ENCODE data around the gene VAT1L.

VAT1L gene

DNA sequence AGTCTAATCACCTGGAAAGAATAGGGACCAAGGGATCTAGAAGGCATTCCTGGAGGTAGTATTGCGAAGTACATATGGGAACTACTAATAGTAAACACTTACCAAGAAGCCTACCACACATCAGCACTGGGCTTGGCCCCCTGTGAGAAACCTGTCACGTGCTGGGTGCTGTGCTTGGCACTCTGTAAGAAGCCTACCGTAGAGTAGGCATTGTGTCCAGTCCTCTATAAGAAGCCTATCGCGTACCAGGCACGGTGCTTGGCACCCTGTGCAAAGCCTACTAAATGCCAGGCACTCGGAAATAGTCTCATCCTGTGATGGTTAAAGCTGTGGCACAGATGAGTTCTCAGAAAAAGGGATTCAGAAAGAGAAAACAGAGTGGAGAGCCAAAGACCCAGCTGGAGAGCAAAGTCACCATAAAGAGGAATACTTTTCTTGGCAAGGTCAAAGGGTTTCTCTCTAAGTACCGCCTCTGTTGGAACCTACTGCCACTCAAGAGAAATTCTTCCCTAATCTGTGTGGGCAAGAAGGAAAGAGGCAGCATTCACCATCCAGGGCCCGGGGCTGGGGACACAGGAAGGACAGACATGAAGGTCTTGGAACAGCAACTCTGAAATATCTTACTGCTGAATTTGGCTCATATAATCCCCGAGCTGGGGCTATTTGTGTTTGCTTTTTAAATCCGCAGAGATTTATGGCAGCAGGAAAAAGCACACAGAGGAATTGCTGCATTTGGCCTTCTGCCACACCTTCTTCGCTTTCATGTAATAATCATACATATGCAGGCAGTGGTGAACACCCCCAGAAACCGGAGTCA, 81.8 kb downstream of the VAT1L start:
- no peak for DNase-seq (ENCODE audit: low read depth, low spot score)

DNA sequence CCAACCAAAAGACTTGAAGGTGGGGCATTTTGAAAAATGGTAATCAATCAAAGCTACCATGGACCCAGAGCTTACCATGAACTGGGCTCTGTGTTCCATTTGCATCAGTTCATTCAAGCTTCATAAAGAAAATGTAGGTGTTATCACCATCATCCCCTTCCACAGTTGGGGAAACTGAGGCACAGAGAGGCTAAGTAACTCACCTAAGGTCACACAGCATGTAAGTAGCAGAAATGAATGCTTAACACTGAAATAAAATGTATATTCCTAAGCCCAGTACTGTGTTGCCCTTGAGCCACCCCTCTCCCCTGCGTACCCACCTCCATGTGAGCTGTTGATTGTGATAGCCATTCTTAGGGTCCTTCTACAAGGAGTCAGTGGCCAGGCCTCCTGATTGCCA, 83.6 kb downstream of the VAT1L start:
- DNase-seq (ENCODE audit: low read depth, low spot score): no peak

DNA sequence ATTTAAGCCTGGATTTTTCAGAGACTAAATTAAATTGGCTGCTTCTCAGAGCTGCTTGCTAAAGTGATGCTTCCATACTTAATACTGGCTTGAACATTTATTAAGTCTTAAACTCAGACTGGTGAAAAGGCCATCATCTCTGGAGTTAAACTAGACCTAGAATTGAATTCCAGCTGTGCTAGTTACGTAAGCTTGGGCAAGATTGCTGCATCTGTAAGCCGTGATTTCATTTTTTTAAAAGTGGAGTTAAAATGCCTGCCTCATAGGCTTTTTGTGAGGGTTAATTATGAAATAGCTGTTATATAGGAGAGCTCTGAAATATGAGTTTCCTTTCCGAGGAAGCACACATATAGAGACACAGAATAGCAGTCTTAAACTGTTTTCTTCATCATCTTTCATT, 84.7 kb downstream of the VAT1L start:
- DNase-seq (ENCODE audit: low read depth, low spot score): no peak

DNA sequence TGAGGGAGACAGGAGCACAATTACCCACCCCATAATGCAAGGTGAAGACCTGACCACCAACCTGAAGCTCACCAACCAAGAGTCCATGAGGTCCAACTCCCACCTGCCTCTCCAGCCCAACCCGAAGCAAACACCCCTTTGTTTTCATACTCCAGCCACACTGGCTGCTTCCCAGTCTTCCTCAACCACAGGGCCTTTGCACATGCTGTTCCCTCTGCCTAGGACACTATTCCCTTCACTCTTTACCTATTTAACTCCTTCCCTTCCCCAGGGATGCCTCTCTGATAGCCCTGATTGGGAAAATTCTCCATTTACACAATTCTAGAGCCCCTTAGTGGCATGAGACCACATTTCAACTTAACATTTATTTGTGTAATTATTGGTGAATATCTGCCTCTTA, 86.0 kb downstream of the VAT1L start:
- no peak for DNase-seq (ENCODE audit: low read depth, low spot score)

DNA sequence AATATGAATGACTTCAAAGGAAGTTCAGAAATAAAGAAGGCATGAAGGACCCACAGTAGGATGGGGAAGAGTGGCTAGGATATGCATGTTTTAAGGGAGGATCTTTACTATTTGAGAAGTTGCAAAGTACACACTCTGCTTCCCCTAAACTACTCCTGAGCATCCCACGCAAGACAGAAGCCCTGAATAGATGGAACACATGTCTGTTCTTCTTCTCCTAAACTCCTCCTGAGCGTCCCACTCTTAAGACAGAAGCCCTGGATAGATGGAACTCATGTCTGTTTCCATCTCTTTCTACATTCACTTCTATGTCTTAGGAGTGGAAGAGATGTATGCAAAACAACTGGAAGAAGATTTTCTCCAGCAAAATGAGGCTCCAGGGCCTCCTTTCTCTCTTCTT, 88.4 kb downstream of the VAT1L start:
- DNase-seq (ENCODE audit: low read depth, low spot score): no peak

DNA sequence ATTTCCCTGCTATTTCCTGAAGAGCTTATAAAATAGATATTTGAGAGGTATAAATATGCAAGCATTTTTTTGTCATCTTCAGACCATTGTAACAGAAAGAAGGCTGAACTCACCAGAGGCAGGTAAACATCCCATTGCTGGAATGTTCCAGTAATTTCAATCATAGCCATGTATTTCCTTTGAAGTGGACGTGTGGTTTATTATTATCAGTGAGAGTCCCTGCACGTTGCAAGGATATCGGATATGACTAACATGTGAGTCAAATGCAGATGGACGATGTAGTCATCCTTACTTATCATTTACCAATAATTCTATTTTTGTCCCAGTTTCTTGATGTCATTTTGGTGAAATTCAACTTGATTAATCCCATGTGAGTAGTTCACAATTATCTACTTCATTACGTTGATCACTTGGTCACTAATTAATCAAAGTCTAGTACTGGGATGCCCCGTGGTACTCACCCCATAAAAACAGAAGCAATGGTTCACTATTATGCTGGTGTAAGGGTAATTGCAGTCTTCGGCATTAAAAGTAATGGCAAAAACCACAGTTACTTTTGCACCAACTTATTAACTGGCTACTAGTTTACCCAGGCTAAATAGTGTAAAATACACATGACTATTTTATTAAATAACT, 89.5 kb downstream of the VAT1L start:
- DNase-seq (ENCODE audit: low read depth, low spot score): no peak

DNA sequence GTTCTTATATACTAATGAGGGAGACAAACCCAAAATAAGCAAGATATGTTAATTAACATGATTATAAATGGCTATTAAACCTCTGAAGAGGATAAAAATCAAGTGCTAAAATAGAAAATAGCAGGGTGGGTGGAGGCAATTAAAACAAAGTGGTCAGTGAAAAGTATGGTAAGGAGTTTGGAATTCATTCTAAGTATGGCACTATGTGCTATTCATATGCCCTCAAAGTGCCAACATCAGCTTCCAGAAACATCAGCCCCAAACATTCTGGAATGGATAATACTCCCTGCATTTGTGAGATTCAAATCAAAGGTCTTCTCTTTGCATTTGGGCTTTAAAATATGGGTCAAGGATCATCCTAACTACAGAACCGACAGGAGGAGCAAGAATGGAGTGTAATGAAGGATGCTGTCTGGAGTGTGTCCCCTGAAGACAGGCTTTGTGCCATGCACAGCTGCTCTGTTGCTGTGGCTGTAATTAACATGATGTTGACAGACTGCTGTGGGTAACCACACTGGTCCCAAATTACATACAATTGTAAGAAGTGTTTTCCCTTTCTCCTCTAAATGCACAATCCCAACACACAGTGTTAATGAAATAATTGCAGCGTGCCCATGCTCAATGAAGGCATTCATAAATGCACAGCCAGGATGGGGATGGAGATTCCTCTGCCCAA, 93.1 kb downstream of the VAT1L start:
- DNase-seq (ENCODE audit: low read depth, low spot score): no peak

DNA sequence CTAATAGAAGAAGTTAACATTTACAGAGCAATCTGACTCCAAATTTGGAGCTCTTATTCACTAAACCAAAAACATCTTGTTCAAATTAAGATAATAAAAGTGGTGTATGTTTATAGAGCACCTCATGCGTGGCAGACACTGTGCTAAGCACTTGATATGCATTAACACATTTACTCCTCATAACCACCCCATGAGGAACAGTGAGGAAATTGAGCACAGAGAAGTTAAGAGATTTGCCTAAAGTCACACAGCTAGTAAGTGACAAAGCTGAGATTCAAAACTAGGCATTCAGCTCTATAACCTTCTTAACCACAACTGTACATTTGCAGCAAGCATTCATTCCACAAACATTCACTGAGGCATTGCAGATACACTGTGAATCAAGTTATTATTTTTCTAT, 94.0 kb downstream of the VAT1L start:
- no peak for DNase-seq (ENCODE audit: low read depth, low spot score)

DNA sequence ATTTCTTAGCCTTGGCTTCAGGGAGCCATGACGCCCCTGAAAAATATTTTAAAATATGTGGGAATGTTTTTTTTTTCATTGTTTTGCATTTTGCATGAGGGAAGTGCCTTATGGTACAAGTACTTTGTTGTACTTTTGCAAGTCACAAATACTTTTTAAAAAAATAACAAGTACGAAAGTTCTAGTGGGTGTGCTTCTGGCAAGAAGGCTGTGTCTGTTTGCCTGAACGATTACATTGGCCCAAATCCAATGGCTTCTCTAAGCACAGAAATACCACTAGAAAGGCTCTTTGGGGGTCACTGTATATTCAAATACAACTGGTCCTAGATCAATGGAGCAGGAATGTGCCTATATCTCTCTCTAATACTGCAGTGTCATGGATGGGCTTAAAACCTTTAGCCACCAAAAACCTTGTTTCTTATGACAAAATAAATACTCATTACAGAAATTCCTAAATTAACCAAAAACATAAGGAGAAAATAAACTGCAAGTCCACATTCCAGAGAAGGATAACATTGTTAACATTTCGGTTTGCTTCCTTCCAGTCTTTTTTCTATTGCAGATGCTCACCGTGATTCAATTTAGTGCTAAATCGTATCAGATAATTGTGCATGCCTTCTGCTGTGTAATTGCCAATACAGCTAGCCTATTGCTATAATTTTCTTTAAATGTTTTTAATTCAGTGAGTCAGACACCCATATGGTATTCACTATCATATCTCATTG, 97.4 kb downstream of the VAT1L start:
- peak; percentile 31 for DNase-seq (ENCODE audit: low read depth, low spot score)

DNA sequence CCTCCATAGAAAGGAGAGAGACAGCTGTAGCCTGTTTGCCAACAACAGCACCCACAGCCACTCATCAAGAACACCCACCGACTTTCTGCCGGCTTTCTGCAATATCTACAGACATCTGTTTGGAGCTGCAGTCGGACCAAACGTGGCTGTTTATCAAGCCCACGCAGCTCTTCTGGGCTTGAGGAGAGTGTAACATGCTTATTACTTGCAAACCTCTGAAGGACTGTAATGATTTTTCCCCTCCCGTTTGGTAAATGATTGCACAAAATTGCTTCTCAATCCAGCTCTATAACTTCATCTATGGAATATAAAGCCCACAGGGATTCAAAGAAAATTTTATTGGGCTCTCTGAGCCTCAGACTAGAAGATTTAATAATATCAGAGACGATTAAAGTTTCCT, 100.5 kb downstream of the VAT1L start:
- DNase-seq (ENCODE audit: low read depth, low spot score): no peak

DNA sequence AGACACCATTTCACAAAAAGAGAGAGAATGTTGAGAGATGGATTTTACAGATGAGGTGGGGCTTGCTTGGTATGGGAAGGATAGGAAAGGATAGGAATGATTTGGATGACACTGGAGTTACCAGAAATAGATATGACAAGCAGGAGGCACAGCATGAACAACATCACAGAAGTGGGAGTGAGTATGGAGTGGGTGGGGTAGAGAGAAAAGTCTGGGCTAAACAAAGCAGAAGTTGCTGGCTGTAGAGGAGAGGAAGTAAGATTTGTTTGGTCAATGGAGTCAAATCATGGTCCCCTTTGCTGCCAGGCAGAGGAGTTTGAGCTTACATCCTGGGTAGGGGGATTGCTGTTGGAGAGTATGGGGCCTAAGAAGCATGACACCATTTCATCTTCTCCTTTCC, 101.7 kb downstream of the VAT1L start:
- no peak for DNase-seq (ENCODE audit: low read depth, low spot score)

DNA sequence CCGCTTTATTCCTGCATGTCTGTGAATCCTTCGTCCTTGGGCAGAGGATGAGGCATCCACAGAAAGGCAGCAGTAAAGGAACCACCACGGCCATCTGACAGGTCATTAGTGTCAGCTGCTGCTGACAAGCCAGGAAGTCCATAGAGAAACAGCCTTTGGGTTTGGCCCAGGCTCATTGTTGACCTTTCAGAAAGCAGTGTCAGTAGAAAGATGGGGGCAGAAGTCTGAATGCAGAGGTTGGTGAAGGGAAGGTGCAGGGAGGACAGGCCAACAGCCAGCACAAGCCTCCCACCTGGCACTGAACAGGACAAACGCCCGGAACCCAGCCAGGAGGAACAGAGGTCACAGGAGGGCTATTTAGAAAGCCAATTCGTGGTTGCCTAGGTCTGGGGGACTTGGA, 105.8 kb downstream of the VAT1L start:
- DNase-seq (ENCODE audit: low read depth, low spot score): no peak

DNA sequence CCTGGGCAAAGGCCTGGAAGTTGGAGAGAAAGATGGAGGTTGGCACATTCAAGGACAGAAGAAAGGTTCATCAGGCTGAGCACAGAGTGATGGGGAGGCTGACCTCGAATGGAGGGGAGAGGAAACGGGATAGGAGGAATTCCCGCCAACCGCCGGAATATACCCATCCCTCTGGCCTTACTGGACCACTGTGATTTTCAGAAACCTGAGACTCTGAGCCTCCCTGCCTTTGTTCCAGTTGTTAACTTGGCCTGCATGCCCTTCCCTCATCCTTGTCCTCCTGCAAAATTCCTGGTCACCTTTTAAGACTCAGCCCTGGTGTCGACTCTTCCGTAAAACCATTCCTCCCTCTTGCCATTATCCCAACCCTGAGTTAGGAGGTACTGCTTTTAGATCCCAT, 107.6 kb downstream of the VAT1L start:
- no peak for DNase-seq (ENCODE audit: low read depth, low spot score)

DNA sequence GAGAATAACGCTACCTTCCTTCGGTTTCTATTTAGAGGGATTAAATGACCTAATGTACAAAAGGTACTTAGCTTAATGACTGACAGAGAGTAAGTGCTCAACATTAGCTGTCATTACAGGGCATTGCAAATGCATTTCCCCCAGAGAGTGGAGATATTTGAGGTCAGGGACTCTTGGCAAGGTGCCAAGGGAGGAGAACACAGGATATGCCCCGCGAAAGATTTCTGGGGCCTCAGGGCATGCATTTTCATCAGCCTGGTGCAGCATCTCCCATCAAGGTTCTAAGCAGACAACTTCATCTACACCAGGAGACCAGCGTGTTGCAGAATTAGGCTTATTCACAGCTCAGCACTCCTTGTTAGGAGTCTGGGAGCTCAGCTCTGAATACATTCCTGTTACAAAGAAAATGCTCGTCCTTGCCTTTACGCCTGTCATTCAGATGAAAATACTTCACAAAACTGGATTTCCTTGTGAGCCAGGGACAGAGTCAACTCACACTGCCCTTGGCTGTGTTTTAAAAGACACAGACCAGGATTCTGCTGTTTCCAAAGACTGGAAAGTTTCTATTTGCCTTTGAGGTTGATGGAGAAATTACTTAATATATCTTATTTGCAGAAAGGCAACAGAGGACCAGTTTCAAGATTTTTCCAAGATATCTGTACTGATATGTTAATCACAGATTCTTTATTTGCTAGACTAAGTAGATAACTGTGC, 108.2 kb downstream of the VAT1L start:
- DNase-seq (ENCODE audit: low read depth, low spot score): no peak

DNA sequence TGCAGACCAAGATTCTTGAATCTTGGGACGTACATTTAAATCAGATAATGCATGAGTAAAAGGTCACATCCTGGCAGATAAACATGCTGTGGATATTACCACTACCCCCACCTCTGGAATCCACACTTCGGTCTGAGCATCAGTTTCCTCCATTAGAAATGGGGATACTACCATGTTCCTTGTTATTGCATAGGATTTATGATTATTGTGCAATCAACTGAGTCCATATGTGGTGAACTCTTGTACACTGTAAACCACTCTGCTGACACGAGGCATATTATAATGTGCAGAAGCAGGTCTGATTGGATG, 108.7 kb downstream of the VAT1L start:
- DNase-seq (ENCODE audit: low read depth, low spot score): no peak

DNA sequence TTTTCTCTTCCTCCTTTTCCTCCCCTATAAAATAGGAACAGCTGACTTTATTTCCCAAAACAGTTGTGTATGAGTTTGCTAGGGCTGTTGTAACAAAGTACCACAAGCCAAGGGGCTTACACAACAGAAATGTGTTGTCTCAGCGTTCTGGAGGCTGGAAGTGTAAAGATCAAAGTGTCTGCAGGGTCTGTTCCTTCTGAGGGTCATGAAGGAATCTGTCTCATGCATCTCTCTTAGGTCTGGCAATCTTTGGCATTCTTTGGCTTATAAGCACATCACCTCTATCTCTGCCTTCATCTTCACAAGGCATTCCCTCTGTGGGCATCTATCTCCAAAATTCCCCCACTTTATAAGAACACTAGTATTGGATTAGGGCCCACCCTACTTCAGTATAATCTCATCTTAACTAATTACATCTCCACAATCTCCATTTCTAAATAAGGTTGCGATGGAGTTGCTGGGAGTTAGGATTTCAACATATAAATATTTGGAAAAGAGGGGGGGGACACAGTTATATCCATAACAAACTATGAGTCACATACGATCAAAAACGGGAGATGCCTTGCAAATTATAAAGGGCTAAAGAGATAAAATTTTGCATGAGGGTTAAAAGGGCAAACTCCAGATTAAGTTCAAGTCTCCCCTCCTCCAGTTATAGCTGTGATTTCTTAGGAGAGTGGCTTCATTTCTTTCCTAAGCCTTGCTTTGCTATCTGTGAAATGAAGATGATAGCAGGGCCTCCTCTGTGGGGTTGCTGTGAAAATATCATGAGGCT, 109.7 kb downstream of the VAT1L start:
- no peak for DNase-seq (ENCODE audit: low read depth, low spot score)

DNA sequence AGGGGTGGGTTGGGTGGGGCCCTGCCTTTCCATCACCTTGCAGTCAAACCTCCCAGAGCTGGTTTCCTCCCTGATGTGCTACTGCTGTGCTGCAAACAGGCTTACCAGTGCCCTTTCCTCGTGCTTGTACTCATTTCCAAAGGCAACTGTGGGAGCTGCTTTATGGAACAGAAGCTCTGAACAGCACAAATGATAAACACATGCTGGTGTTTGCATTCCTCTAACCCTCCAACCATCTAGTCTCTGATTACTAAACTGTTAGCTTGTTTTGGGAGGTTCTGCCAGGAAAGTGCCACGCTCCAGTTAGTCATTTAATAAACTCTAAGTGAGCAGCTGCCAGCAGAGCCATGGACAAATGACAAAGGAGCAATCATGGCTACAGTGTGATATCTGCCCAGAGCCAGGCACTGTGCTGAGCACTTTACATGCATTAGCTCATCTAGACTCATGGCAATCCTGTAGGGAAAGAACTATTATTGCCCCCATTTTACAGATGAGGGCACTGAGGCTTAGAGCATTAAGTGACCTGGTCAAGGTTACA, 110.4 kb downstream of the VAT1L start:
- no peak for DNase-seq (ENCODE audit: low read depth, low spot score)

DNA sequence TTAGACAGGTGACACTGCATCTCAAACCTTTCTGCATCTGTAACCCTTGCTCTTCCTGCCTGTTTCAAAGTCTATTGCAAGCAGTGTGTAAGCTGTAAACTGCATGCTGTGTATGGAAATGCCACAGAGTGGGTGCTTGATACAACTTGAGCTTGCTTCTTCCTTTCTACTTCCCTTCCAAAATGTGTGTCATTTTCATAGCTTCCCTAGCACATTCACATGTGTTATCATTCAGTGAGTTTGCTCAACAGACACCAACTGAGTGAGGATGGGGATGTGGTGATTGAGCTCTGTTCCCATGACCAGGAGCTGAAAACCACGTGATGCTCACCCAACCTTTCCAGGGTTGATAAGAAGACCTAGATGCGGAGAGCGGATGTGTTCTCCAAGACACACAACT, 111.1 kb downstream of the VAT1L start:
- DNase-seq (ENCODE audit: low read depth, low spot score): no peak

DNA sequence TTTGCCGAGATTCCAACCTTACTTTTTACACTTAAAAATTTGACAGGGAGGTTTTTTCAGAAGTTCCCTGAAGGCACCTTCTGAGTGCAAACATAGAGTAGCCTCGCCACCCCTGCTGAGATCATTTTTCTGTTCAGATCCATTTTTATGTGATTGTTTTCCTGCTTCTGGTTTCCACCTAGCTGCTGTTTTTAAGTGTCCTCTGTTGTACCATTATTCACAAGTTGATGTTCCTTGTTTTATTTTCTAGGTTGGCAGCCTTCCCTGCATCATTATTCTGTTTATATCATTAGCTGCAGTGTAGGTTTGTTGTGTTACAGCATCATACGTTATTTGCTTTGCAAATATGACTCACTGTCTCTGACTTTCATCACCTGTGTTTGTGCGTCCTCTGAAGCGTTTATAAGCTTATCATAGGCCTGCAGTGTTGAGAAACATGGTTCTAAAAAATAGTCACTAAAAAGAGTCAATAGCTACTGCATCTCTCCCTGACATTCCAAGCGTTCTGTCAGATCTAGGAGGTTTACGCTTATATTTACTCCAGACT, 117.1 kb downstream of the VAT1L start:
- no peak for DNase-seq (ENCODE audit: low read depth, low spot score)

DNA sequence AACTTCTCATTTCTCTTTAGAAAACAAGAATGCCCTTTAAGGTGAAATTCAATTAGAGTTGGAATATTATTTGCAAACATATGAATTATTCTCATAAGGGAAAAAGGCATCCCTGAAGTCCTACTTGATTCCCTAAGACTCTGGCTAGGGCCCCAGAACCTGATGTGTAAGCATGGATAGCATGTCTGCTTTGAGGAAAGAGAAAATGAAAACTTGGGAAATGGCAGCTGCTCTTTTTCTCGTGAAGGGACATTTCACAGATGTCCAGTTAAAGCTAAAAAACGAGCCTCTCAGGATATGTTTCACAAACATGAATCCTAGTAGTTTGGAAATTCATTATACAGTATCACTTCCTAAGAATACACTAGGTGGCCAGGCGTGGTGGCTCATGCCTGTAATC, 121.7 kb downstream of the VAT1L start:
- DNase-seq (ENCODE audit: low read depth, low spot score): no peak

Data from smooth muscle cell of the brain vasculature (primary cell).